Activated T-cell treated with anti-CD3 and anti-CD28 coated beads for 1 hour (primary cell): ENCODE data around the gene PRMT1.
"Not testable (repeated sequence)": the region's sequence is repeated elsewhere in the genome, so short reads cannot be mapped to it uniquely, and the experiment has no call there.

Source experiments
- DNase-seq: peaks from one replicate; pipeline ENCODE4 v3.0.0-alpha.2; 2020; ENCODE audit warnings: low read depth

Gene PRMT1

DNA sequence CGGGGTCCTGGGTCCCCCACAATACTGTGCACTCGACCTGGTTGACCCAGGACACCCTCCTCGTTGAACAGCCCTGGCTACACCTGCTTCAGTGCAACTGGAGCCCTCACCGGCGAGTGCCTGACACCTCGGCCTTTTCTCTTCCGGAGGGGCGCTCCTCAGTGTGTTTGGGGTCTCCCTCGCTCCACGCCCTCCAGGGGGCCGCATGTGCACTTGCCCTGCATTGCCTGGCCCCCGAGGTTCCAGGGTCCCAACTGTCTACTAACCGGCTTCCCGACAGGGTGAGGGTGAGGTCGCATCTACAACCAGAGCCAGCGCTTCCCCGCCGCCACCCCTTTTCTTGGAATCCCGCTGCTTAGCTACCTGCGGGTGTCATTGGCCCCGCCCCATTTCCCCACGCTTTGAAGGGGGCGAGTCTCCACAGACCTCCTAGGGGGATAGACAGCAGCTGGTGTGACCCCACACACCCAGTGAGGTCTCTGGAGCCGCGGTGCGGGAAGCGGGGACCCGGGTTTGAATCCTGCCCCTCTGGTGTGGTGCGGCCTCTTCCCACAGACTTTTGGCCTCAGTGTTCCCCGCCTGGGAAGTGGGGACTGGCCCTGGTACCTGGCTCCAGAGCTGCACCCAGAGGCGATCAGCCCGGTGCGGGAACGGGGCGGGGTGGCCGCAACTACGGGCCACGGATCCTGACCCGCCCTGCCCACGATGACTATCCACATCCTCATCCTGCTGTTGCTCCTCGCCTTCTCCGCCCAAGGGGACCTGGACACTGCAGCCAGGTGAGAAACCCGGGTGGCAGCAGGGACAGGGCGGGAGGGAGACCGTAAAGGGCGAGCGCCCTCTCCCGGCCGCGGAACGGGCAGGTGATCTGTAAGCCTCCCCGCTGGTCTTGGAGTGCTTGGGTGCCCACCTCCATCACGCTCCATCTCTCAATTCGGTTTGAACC is 12.3 kb downstream of the PRMT1 start, which contains the start of gene ADM5:
TSS of gene ADM5 (plus strand) at position 462 of the 946 bp plus-strand sequence. CDS start at position 706, 244 bp downstream.
- DNase-seq, result no peak

DNA sequence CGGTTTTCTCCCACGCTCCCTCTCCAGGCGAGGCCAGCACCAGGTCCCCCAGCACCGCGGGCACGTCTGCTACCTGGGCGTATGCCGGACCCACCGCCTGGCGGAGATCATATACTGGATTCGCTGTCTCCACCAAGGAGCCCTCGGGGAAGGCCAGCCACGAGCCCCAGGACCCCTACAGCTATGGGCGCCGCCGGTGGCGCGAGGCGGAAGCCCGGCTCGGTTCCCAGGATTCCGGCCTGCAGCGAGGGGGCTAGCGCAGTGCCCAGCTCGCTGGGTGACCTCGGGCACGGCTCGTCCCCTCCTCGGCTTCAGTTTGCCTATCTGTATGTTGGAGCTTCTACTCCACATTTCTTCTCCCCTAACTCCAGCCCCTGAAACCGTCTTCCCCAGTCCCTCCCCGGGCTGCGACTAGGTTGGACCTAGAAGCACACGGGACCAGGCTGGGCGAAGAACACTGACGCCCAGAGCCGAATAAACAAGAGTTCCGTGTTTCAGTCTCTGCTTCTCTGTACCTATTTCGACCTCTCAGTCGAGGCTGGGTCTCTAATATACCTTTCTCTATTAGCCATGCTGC is 13.1 kb downstream of the PRMT1 start:
- DNase-seq, result no peak

DNA sequence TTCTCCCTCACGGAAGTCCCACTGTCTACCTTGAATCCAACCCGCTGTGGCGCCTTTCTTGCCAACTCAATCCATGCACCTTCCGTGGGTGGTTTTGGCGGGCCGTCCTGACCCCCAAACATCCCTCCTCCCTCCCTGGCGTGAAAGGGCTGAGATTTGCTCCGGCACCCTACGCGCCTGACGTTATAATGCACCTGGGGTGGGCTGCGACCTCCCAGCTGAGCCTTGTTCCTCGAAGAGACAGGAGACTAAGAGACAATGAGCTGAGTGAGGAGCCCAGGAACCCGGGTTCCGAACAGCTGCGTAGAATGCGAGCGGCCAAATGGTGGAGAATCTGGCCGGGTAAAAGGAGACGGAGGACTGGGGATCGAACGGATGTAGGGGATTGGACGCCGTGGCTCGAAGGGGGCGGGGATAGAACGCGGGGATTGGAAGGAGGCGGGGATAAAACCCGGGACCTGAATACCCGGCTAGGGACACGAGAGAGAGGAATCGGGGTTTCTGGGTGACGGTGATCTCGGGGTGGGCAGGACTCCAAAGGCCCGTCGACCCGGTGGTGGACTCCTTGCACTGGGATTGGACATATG is 13.7 kb downstream of the PRMT1 start, which contains the start of gene CPT1C:
TSS of gene CPT1C (plus strand) at position 461 of the 587 bp plus-strand sequence. CDS start 1,137 bp downstream, outside the sequence.
- DNase-seq, result peak; percentile 49

DNA sequence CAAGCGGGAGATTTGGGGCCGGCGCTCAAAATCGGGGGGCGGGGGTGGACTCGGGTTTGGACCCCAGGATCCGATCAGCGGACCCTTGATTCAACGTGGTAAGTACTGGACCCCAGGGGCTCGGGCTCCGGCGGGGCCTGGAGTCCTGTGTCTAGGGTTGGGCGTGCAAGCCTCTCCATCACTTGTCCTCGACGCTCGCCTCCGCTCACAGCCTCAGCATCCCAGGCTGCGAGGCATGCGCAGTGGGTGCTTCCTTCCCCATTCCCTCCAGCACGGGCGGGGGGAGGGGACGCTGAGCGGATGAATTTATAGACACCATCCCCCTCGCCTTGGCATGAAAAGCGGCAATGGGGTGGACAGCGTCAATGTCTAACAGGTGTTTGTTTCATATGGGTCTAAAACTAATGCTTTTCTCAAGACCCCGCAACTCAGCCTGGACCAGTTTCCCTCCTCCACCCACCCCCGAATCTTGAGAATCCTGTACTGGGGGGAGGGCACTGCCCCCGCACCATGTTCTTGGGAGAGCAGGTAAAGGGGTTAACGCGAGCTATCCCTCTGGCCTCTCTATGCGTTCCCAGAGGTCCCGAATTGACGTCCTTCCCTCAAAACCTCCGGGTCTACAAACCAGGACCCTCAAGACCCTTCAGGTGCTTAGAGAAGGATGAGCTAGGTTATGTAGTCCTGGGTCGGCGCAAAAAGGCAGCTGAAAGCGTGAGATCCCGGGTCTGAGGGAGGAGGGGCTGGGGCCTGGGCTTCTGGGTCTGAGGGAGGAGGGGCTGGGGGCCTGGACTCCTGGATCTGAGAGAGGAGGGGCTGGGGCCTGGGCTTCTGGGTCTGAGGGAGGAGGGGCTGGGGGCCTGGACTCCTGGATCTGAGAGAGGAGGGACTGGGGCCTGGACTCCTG is 14.4 kb downstream of the PRMT1 start:
- DNase-seq, result no peak

DNA sequence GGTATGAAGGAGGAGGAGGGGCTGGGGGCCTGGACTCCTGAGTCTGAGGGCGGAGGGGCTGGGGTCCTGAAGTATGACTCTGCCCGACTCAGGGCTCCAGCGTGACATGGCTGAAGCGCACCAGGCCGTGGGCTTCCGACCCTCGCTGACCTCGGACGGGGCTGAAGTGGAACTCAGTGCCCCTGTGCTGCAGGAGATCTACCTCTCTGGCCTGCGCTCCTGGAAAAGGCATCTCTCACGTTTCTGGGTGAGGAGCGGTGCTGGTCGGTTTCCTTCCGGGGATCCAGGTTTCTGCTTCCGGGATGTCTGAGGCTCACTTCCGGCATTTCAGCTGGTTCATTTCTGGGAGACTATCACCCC is 15.1 kb downstream of the PRMT1 start:
- no peak for DNase-seq

DNA sequence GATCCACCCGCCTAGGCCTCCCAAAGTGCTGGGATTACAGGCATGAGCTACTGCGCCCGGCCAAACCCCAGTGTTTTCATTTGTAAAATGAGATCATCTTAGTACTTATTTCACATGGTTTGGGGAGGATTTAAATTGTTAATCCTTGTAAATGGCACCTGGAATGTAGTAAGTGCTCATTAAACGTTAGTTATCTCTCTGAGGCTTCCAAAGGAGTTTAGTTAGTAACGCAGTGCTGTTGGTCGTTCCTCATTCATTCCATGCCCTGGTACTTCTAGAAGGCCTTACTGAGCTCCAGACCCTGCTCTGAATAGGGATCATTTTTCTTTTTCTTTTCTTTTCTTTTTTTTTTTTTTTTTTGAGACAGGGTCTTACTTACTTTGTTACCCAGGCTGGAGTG is 19.0 kb downstream of the PRMT1 start:
- no peak for DNase-seq

DNA sequence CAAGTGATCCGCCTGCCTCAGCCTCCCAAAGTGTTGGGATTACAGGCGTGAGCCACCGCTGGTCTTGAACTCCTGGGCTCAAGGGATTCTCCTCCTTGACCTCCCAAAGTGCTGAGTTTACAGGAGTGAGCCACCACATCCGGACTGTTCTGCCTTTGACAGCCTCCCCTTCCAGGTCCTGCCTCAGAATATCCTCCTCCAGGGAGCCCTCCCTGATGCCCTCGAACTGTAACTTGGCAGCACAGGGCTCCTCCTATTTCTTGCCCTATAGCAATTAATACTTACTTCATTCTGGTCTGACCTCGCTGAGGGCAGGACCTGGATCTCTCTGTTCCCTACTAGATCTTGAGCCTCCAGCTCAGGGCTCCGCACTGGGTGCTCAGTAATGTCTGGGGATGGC is 19.8 kb downstream of the PRMT1 start:
- DNase-seq, result no peak

DNA sequence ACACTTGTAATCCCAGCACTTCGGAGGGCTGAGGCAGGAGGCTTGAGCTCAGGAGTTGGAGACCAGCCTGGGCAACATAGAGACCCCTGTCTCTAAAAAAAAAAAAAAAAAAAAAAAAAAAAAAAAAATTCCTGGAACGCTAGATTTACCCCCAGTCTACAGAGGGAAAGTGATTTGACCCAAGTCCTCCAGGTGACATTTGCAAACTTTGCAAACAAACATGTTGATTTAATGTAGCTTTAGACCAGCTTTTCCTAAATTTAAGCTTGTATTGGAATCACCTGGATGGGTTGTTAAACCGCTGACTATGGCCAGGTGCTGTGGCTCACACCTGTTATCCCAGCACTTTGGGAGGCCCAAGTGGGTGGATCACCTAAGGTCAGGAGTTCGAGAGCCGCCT is 22.3 kb downstream of the PRMT1 start:
- DNase-seq, result no peak

DNA sequence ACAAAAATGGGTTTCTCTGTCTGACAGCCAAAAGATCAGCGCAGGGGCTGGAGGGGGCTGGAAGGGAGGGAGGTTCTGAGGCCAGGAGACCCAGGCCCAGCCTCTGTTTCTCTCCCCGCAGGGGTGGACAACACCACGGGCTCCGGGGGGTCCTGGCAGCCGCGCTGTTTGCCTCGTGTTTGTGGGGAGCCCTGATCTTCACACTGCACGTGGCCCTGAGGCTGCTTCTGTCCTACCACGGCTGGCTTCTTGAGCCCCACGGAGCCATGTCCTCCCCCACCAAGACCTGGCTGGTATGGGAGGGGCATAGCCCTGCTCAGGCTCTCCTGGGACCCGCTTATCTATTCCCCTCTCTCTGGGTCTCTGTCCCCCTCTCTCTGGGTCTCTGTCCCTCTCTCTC is 23.5 kb downstream of the PRMT1 start:
- DNase-seq, result no peak

DNA sequence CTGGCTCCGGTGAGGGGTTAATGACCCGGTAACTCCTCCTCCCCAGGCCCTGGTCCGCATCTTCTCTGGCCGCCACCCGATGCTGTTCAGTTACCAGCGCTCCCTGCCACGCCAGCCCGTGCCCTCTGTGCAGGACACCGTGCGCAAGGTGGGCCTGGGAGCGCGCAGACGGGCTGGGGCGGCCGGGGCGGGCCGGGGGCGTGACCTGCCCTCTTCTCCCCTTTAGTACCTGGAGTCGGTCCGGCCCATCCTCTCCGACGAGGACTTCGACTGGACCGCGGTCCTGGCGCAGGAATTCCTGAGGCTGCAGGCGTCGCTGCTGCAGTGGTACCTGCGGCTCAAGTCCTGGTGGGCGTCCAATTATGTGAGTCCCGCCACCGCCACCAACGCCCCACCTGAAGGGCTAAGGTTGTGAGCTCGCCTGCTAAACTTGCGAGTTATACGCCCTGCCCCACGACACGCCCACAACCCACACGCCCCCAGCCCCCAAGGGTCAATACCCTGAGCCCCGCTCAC is 24.3 kb downstream of the PRMT1 start:
- DNase-seq, result no peak

DNA sequence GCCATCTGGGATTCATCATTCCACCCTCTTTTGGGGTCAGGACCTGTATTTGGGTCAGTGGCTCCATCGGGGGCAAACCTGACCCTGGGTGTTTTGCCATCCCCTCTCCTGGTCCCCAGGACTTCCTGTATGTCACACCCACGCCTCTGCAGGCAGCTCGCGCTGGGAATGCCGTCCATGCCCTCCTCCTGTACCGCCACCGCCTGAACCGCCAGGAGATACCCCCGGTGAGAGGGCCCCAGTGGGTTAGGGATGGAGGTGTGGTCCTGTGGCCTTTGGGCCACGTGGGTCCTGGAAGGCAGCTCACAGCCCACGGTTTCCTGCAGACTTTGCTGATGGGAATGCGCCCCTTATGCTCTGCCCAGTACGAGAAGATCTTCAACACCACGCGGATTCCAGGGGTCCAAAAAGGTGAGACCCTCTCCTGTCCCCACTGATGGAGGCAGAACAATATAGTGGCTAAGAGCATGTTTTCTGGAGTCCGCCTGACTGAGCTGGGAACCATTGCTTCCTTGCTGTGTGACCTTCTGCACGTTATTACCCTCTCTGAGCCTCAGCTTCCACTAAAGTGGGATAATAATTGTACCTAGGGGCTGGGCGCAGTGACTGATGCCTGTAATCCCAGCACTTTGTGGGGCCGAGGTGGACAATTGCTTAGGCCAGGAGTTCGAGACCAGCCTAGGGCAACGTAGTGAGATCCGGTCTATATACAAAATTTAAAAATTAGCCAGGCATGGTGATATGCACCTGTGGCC is 28.0 kb downstream of the PRMT1 start:
- DNase-seq, result no peak

DNA sequence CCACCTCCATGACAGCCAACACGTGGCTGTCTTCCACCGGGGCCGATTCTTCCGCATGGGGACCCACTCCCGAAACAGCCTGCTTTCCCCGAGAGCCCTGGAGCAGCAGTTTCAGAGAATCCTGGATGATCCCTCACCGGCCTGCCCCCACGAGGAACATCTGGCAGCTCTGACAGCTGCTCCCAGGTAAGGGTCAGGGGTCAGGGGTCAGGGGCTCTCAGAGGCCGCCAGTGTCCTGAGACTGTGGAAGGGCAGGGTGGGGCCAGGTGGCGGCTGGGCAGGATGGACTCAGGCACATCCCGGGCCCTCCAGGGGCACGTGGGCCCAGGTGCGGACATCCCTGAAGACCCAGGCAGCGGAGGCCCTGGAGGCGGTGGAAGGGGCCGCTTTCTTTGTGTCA is 28.8 kb downstream of the PRMT1 start:
- no peak for DNase-seq

DNA sequence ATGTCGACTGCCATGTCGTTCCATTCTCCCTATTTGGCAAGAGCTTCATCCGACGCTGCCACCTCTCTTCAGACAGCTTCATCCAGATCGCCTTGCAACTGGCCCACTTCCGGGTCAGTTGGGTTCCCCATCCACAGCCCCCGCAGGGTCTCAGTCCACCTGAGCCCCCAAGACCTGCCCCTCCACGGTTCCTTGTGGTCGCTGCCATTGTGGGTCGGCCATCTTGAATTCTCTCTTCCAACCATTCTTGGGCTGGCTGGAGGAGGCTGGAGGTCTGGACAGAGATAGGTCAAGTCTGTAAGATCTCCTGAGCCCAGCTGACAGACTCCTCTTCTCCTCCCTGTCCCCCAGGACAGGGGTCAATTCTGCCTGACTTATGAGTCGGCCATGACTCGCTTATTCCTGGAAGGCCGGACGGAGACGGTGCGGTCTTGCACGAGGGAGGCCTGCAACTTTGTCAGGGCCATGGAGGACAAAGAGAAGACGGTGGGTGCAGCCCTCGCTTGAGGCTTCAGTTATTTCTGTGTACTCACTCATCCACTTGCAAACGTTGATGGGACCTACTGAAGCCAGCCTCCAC is 33.4 kb downstream of the PRMT1 start:
- DNase-seq, result no peak

DNA sequence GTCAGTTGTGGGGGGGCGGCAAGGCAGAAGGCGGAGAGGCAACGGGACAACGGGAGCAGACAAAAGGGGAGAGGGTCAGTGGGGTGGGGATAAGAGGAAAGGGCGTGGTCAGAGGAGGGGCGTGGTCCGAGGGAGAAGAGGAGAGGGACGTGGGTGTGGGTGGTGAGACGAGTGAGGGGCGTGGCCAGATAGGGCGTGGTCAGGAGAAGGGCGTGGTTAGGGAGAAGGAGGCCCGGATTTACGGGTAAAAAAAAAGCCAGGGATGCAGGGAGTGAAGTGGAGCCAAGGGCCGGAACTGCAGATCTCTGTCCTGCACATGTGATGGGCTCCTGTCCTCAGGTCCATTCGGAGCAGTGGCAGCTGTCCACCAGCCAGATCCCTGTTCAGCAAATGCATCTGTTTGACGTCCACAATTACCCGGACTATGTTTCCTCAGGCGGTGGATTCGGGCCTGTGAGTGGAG is 35.4 kb downstream of the PRMT1 start:
- DNase-seq, result no peak

DNA sequence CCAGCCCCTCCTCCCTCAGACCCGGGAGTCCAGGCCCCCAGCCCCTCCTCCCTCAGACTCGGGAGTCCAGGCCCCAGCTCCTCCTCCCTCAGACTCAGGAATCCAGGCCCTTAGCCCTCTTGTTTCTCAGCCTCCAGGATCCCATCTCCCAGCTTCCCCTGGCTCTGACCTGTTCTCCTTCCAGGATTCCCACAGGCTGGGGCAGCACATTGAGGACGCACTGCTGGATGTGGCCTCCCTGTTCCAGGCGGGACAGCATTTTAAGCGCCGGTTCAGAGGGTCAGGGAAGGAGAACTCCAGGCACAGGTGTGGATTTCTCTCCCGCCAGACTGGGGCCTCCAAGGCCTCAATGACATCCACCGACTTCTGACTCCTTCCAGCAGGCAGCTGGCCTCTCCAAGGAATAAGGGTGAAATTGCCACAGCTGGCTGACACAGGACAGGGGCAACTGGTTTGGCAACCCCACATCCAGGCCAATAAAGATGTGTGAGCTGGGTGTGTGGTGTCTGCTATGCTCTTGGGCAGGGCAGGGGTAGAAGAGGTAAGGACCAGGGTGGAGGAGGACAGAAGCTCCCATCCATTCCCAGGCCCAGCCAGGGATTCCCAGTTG is 36.3 kb downstream of the PRMT1 start:
- no peak for DNase-seq

DNA sequence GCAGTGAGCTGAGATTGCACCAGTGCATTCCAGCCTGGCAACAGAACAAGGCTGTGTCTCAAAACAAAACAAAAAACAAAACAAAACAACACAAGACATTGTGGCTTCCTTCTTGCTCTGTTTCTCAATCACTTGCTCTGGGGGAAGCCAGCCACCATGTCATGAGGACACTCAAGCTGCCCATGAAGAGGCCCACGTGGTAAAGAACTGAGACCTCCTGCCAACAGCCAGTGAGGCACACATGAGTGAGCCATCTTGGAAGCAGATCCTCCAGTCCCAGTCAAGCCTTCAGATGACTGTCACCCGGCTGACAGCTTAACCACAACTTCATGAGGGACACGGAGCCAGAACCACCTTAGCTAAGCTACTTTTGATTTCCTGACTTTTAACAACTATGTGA is 39.1 kb downstream of the PRMT1 start:
- no peak for DNase-seq

DNA sequence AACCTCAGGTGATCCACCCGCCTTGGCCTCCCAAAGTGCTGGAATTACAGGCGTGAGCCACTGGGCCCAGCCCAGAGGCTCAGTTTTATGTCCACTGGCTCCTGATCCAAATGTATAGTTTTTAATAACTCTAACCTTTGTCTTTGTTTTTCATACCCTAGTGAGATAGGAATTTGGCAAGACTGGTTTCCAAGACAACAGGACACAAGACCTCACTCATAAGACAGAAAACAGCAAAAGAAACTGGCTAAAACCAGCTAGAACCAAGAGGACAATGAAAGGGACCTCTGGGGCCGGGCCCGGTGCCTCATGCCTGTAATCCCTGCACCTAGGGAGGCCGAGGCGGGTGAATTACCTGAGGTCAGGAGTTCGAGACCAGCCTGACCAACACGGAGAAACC is 41.4 kb downstream of the PRMT1 start:
- no peak for DNase-seq

DNA sequence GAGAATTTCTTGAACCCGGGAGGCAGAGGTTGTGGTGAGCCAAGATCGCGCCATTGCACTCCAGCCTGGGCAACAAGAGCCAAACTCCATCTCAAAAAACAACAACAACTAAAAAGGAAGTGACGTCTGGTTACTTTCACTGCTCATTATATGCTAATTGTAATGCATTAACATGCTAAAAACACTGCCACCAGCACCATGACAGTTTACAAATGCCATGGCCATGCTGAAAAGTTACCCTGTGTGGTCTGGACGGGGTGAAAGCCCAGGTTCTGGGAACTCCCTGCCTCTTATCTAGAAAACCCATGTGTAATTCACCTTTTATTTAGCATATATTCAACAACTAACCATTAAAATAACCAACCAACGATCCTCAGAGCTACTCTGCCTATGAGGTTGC is 41.9 kb downstream of the PRMT1 start:
- DNase-seq, result no peak

DNA sequence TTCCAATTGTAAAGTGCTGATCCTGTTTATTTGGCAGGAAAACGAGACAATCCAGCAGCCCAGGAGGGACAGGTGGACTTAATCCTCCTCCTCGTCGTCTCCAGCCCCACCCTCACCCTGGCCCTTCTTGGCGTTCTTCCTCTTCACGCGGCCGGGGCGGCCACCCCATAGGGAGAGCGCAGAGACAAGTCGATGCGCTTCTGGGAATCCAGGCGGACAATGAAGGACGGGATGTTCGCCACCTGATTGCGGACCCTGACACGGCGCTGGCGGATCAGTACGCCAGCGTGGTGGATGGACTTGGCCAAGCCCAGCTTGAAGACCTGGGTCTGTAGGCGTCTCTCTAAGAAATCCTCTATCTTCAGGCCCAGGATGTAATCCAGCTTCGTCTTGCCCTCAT is 42.3 kb downstream of the PRMT1 start:
- DNase-seq, result not testable (repeated sequence)
